Body of pancreas (tissue), 4 donors: ENCODE data around the gene VGLL4. TPM values are rescaled to one million over a fixed set of nuclear protein-coding genes. Genes with fewer than 3 reads are reported as not detected.

ENCODE experiments used
- ATAC-seq: fragments of 150-250 bp; one replicate; pipeline ENCODE4 v1.9.1; 2016
- DNase-seq, 4 donors: peaks; one replicate each; pipeline ENCODE4 v3.0.0-alpha.2; 2019
- H3K27ac ChIP-seq, 4 donors: fragments of 200-600 bp; sonication (generic); 1 replicate in 3 of 4; 2 replicates in 1 of 4; pipeline versions ENCODE4 v1.5.1 to v1.6.1; 2016 to 2019; ENCODE audit warnings: mild to moderate bottlenecking in 1 of 4, mixed read lengths in 1 of 4, moderate library complexity in 1 of 4
- H3K27me3 ChIP-seq, 2 donors: fragments of 200-600 bp; sonication (generic); one replicate each; pipeline ENCODE4 v1.6.0; 2016; ENCODE audit warnings: mild to moderate bottlenecking in 1 of 2
- H3K36me3 ChIP-seq, 2 donors: fragments of 200-600 bp; sonication (generic); replicated peaks in 1 of 2; 2 replicates each; pipeline ENCODE4 v1.5.1; 2016; ENCODE audit warnings: low read depth in 2 of 2; ENCODE audit not compliant: insufficient read depth in 1 of 2
- H3K4me1 ChIP-seq: fragments of 200-600 bp; sonication (generic); one replicate; pipeline ENCODE4 v1.6.0; 2016
- H3K4me3 ChIP-seq, 2 donors: fragments of 200-600 bp; sonication (generic); 1 replicate in 1 of 2; 2 replicates in 1 of 2; pipeline ENCODE4 v1.5.1; 2016 to 2019
- H3K9me3 ChIP-seq, 3 donors: fragments of 200-600 bp; sonication (generic); 1 replicate in 2 of 3; 2 replicates in 1 of 3; pipeline ENCODE4 v1.5.1; 2016
- POLR2A ChIP-seq, 3 donors: fragments of 450-650 bp; IDR thresholded peaks; one replicate each; pipeline ENCODE4 v1.6.1; 2016; ENCODE audit warnings: antibody characterized with exemption in 3 of 3, mild to moderate bottlenecking in 2 of 3
- WGBS, 2 donors: methylation state at CpG; one replicate each; pipeline ENCODE4 v1.1.5; 2017; 5-methylcytosine and 5-hydroxymethylcytosine counted together
- intact Hi-C: fragments of 100-400 bp; cut with DNase I; formaldehyde crosslinking; loops from one replicate; pipeline ENCODE4 v1.15.1; 2023
- total RNA-seq, 2 donors: library from RNA; depleted of rRNA; stranded (reverse); fragments of >200 nt; gene quantifications; one replicate each; pipeline ENCODE4 v1.1.0, GENCODE V29; 2016
- TF ChIP-seq, protein P1 (sequence below), 7 experiments: fragments of 450-650 bp in 4 of 7; fragments of 200-600 bp in 3 of 7; sonication (generic) in 3 of 7; IDR thresholded peaks; one replicate each; pipeline ENCODE4 v1.5.1; 2016 to 2019; ENCODE audit warnings: antibody characterized with exemption in 7 of 7

The VGLL4 gene
- total RNA-seq, 2 donors from 2014 or later = 66.4 to 91.0 TPM

DNA sequence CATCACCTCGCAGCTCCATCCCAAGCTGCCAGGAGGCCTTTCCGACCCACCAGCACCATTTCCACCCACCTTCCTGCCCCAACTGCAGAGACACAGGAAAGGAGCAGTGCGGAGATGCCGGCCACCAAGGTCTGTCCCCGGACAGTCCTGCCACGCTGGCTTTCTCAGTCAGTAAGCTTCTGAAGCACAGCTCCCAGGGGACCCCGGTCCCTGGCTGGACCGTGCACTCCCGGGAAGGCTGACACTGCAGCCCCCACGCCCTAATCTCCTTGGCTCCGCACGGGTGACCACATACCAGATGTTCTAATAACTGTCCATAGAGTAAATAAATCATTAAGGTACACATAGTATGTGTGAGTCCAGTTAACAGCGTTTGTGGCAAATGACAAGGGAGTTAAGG, 73.5 kb downstream of the VGLL4 start:
- no peak for TF ChIP-seq POLR2A (IDR thresholded peaks at IDR 0.05)
- TF ChIP-seq, protein P1, sequence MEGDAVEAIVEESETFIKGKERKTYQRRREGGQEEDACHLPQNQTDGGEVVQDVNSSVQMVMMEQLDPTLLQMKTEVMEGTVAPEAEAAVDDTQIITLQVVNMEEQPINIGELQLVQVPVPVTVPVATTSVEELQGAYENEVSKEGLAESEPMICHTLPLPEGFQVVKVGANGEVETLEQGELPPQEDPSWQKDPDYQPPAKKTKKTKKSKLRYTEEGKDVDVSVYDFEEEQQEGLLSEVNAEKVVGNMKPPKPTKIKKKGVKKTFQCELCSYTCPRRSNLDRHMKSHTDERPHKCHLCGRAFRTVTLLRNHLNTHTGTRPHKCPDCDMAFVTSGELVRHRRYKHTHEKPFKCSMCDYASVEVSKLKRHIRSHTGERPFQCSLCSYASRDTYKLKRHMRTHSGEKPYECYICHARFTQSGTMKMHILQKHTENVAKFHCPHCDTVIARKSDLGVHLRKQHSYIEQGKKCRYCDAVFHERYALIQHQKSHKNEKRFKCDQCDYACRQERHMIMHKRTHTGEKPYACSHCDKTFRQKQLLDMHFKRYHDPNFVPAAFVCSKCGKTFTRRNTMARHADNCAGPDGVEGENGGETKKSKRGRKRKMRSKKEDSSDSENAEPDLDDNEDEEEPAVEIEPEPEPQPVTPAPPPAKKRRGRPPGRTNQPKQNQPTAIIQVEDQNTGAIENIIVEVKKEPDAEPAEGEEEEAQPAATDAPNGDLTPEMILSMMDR (IDR thresholded peaks at IDR 0.05) = no peak
- Histone ChIP-seq H3K4me1 (no peaks in the 10 kb centered on the region), H3K36me3 (peaks cover 0 to 2% of the 10 kb centered on the region in 2 donors), H3K4me3 (no peak overlapping the region), H3K27ac (peak overlapping the region in 2 of 4 donors; percentile 0 to 17), H3K27me3 (no peaks in the 10 kb centered on the region), H3K9me3 (no peaks in the 10 kb centered on the region)
- WGBS, 2 donors = 65 to 72% methylated on average over 12 to 13 of the region's 13 CpGs
- DNase-seq = no peak
- ATAC-seq = no peak
- intact Hi-C loops = no loop called here

DNA sequence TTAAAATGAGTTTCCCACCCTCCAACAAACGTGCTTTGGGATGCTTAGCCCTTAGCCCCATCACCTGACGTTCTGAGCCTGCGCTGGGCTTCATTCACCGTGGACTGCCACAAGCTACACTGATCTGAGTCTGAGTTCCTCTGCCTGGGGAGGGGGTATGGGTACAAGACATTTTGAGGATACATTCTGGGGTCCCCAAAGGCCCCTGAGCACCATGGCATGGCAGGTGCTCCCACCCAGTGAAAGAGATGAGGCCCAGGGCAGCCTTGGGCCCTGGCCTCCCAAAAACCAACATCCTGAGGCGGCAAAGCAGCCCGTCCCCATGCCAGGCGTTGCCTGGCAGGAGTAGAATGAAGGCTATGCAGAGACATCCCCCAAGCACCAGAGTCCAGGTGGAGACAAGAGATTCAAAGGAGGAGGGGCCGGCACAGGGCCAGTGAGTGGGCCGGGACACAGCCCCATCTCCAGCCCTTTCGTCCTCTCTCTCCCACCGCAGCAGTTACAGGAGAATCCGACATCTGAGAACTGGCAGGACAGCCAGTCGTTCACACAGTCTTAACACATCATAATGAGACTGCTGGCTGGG, 74.5 kb downstream of the VGLL4 start:
- no peak for TF ChIP-seq POLR2A (IDR thresholded peaks at IDR 0.05)
- TF ChIP-seq, protein P1 (IDR thresholded peaks at IDR 0.05) = no peak
- Histone ChIP-seq H3K4me1 (no peaks in the 10 kb centered on the region), H3K27me3 (no peaks in the 10 kb centered on the region), H3K27ac (peak overlapping the region in 2 of 4 donors; percentile 29 to 59), H3K9me3 (no peaks in the 10 kb centered on the region), H3K36me3 (peaks cover 0 to 2% of the 10 kb centered on the region in 2 donors), H3K4me3 (no peak overlapping the region)
- WGBS, 2 donors = 87 to 91% methylated on average over 11 of the region's 13 CpGs
- DNase-seq = no peak
- intact Hi-C loops = no loop called here
- no peak for ATAC-seq

DNA sequence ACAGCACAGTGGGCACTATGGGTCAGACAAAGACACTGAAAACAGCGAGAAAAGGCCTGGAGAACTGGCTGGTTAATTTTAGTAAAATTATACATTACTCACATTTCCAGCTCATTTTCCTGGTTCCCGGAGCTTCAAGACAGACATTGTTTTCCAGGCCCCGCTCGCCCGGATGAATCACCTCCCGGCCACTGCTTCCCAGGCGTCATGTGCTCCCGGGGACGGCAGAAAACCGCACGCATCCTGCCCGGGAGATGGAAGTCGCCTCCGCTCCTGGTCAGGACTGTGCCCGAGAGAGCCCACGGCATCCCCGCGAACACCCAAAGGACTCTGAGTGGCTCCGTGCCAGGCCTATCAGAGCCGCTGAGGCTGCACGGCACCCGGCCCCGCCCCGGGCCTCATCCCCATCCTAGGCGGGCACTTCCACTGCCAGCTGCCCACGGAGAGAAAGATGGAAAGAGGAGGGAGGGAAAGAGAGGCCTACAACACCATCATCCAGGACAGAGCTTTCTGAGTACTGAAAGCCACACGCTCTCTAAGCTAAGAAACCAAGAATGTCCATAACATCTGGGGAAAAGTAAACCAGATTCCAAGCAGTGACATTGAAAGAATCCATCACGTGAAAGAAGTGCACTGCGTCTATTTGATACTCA, 75.1 kb downstream of the VGLL4 start:
- DNase-seq (peak in 2 of 4 donors; percentile 37 to 39), ATAC-seq (peak; percentile 47)
- TF ChIP-seq, protein P1 (IDR thresholded peaks at IDR 0.05) = no peak
- no peak for TF ChIP-seq POLR2A (IDR thresholded peaks at IDR 0.05)
- no peaks in the 10 kb centered on the region for H3K4me1 ChIP-seq
- intact Hi-C loops = no loop called here
- 82 to 86% methylated on average over 14 to 29 of the region's 29 CpGs for WGBS, 2 donors
- H3K27ac ChIP-seq = peak overlapping the region; percentile 1 to 70 (median 60)
- H3K4me3 ChIP-seq = no peak overlapping the region
- H3K36me3 ChIP-seq = peaks cover 0 to 3% of the 10 kb centered on the region in 2 donors
- H3K9me3 ChIP-seq = no peaks in the 10 kb centered on the region
- no peaks in the 10 kb centered on the region for H3K27me3 ChIP-seq

- Histone ChIP-seq H3K4me3 (no peak overlapping the region), H3K9me3 (no peaks in the 10 kb centered on the region), H3K27me3 (no peaks in the 10 kb centered on the region), H3K27ac (peak overlapping the region; percentile 1 to 70 (median 60)), H3K36me3 (peaks cover 0 to 8% of the 10 kb centered on the region in 2 donors), H3K4me1 (no peaks in the 10 kb centered on the region)
- TF ChIP-seq, protein P1 (IDR thresholded peaks at IDR 0.05) = no peak
- no peak for TF ChIP-seq POLR2A (IDR thresholded peaks at IDR 0.05)
- no peak for DNase-seq
- ATAC-seq = peak; percentile 18
- 88 to 89% methylated on average over 22 to 27 of the region's 27 CpGs for WGBS, 2 donors
- intact Hi-C loops = no loop called here
These were observed 75.9 kb downstream of the VGLL4 start for GRCh38 chr3:11567516-11568467.
